CMK (cell line): ENCODE results near the gene FMNL2.
A peak's percentile ranks its signal among the peaks of the same experiment; 100 is the strongest.

Experiments
- DNase-seq: peaks from one replicate; pipeline ENCODE4 v3.0.0-alpha.2; 2010; ENCODE audit warnings: low read depth

The FMNL2 gene

DNA sequence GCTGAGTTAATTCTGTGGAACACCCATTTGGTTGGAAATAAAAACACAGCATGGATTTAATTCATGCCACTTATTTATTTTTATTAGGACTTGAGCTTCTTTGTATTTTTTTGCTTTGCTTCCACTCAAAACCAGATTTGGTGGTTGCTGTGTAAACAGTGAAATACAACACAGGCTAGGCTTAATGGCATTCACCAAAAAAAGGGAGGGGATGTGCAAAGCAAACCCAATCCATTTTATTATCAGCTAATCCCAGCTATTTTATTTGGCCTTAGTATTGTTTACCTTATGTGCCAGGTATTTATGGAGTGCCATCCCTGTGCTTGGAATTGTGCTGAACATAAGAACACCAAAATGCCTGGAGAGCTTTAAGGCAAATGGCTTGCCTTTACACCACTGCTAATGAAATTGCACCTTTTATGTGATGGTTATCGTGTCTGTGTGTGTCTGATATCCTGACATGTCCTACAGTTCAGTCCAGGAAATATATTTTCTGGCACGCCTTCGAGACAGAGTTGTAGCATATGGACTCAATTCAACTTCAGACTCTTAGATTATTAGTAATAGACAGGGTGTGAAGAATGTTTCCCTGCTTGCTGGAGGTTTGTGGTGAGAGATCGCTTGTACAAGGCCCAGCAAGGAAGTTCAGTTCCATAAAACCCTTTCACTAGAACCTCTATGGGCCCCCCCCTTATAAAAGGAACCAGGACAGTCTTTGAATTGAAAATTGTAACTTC lies 282.6 kb downstream of the FMNL2 start:
- DNase-seq, result no peak

DNA sequence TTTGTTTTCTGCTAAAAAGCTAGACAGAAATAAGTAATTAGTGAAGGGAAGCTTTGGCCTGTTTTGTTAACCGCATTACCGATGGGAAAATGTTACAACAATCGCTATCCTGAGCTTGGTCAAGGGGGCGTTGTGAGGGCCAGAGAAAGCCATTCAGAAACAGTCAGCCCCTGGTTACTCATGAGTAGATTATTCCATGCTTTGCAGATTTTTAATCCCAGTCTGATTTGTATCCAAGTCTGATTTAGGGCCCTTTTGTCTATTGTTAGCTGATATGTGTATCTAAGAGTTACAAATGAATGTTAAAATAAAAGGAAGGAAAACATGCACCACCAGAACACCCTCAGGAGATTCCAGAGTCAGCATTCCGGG lies 283.2 kb downstream of the FMNL2 start:
- DNase-seq, result no peak

DNA sequence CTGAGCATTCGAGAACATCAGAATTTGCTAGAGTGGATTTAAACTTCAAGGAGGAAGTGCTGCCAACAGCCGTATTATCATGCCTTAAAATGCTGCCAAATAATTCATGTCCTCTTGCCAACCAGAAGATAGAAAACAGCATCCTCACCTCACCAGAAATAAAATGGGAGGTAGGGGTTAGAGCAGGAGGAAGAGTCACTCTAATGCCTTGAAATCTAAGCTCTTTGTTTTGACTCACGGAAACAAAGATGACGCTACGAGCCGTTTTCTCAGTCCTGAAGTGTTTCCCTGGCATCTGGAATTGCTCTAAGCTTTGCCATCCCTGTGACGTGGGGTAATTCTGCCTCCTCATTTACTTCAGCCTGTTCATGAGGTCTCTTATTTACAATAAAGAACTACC lies 285.2 kb downstream of the FMNL2 start:
- no peak for DNase-seq

DNA sequence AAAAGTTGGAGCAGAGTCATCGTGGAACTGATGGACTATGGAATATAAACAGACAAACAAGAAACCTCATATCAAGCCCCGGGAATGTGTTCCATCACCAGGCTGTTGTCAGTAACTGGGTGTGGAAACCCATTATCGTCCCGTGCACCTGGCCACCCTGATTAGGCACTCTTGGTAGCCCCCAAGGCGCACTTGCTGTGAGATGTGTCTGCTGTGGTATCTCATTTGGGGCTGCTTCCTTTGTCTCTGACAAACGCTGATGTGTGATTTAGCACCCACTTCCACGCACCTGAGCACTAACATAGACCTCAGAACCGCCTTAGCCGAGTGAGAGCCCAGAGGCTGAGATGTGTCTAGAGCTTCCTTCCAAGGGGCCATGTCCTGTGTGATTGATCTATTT lies 286.0 kb downstream of the FMNL2 start:
- DNase-seq, result no peak

DNA sequence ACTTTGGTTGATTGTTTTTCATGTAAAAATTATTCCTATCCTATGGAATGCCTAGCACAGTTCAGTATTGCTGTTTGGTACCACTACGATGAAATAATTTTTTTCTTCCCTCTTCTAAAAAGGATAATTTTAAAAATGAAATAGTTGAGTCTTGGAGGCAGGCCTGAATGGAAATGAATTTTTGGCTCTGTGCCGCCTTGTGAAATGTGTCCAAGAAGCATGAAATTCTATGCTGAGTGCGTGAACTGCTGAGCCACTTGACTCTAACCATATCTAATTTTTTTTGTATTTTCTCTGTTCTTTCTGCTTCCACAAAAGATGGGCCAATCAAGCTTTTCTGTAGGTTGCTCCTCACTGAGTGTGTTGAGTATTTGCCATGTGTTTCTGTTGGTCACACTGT lies 287.2 kb downstream of the FMNL2 start:
- no peak for DNase-seq

DNA sequence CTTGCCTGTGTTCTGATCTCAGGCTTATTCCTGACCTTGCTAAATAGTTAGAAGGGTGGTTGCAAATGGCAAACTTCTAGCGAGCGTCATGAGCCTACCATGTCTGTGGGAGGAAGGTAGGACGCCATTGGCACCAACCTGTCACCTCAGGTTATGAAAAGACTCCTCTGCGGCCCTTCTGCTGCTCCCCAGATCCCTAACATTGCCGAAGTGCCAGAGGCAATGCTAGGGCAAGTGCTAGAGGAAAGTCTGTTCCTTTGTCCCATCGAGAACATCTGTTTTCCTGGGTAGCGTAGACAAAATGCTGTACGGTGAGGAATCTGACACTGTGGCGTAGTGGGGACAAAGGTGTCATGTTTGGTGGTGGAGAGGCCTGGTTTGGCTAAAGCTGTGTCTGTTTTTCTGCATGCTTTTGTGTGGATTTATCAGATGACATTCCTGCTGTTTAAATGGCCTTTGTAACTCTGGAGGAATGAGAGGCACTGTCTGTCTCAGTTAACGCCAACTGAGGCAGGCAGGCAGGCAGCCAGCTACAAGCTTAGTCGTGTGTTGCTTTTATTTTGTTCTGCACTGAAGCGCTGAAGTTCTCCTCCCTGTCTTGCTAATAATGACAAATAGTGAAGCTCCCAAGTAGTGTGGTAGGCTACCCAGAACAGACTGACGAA lies 288.2 kb downstream of the FMNL2 start:
- no peak for DNase-seq

DNA sequence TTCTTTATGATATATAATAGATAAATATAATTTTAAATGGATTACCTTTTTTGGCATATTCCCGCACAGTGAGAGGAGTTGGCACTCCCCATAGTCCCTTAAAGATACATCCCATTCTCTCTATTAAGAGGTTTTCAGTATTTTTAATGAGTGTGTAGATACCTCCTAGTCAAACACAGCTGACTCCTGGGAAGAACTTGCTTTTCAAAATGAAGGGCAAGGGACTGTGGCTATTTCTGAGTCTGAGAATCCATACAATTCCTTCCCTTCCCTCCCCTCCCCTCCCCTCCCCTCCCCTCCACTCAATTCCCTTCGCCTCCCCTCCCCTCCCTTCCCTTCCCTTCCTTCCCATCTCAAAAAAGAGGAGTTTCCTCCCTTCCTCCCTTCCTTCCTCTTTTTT lies 288.8 kb downstream of the FMNL2 start:
- no peak for DNase-seq

DNA sequence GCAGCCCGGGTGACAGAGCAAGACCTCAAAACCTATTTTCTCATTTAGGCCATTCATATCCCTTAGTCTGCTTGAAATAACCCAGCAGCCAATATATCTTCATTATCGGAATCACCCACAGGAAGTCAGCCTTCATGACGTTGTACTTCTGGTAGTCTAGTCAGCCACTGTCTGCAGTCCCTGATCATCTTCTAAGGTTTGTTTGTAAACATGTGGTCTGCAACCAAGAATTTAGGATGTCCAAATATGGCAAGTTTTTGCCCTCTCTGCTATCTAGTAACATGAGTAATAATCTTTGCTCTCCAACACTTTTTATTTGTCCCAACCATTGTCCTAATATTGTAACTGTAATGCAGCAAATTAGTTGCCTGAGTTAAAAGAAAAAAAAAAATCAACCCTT lies 289.8 kb downstream of the FMNL2 start:
- no peak for DNase-seq

DNA sequence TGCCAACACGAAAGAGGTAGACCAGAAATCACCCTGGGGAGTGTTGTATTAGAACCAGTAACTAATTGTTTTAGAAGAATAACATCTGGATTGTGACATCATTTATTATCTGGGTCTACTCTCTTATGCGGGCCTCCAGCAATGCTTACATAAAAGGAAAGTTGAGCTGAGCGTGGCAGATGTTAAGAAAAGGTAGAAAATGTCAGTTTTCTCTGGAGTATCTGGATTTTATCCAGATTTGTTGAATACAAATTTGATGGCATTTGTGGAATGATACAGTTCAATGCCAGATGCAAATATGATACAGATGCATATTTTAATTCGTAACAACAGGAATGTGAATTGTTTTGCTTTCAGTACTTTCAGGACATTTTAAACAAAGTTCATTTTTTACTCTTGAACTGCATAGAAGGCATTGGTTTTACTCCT lies 292.0 kb downstream of the FMNL2 start:
- DNase-seq, result no peak

DNA sequence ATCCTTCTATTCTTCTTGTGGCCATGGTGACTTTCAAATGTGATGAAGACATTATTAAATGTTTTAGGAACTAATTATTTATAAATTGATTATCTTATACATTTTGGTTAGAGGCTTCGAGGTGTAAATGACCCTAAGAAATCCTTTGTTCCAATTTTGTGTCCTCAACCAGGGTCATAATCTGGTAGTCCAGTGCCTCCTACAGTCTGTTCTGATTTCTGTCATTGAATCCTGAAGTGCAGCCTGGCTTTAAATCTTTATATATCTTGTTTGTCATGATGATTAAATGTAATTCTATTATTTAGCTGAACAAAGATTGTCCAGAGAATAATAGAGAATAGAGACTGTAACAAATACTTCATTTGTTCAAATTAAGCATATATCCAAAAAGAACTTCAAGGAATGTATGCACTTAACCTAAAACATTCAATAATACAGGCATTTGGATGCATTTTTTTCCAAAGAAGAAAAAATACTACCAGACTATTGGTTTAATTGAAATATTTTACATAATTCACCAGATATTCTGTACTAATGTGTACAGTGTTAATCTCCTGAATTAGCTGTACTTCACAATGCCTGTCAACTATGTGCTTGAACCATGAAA lies 292.5 kb downstream of the FMNL2 start:
- DNase-seq, result no peak

DNA sequence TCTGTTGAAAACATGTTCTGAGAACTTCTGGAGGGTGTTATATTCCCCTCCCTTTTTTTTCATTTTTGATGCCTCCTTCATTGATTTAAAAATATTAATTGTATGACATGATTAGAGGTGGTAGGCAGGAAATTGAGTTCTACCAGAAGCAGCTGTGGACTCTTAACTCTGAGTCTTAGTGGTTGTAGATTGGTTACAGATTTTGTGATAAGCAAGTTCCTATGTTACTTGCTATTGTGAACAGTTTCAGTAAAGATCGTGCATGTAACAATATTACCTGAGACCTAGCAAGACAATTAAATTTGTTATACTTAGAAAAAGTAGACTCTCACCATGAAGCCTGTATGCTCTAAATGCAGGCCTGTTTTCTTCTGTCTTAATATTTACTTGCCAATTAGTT lies 294.2 kb downstream of the FMNL2 start:
- DNase-seq, result no peak

DNA sequence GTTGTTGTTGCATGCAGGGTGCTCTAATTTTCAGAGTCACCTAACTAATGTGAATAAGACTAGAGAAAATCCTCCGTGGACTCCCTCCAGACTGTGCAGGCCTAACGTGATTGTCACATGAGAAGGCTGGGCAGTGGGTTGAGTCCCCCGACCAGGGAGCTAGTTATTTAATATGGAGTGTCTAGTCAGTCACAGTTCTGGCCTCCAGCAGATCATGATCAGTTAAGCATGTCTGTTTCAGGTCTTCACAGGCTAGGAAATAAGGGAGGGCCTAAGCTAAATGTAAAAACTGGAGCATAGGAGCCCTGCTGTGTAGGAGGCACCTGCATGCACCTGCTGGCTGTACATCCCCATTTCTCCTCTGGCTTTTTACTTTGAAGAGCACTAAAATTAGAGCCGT lies 295.5 kb downstream of the FMNL2 start:
- no peak for DNase-seq

DNA sequence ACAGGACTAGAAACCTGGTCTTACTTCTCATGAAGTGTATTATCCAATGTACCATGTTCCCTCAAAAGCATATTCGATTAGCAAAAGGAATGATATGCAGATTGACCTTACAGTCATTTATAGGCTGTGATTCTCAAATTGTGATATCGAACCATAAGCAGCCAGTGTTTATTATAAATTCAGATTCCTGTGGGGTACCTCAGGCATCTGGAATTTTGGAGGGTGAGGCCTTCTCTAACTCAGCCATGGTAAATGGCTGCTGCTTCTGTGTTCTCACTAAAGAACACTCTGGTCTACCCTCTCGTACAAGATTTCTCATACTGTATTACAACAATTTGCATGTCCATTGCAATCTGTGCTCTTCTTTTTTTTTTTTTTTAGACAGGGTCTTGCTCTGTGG lies 297.8 kb downstream of the FMNL2 start:
- no peak for DNase-seq

DNA sequence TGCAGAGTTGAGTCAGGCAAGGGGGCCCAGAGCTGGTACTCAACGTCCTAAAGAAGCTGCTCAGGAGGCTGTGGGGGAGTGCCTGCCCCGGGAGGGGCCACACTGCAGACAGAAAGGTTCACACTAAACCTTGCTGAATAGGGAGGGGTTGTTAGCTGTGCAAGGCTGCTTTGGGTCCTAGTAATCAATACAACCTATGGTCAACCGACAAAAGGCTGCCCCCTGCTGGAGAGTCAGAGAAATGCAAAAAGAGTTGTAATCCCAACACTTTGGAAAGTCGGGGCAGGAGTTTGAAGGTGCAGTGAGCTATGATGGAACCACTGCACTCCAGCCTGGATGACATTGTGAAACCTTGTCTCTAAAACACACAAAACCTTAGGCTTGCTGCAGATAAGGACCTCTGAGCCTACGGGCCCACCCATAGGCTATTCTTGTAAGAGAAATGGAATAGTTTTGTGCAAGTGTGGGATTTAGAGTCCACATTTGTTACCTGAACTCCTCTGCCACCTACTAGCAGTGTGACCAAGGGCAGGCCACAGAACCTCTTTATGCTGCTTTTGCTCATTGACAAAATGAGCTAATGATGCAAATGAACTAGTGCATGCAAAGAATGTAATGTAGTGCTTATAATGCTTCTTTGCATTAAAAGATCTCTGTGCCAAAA lies 300.8 kb downstream of the FMNL2 start:
- peak; percentile 27 for DNase-seq

DNA sequence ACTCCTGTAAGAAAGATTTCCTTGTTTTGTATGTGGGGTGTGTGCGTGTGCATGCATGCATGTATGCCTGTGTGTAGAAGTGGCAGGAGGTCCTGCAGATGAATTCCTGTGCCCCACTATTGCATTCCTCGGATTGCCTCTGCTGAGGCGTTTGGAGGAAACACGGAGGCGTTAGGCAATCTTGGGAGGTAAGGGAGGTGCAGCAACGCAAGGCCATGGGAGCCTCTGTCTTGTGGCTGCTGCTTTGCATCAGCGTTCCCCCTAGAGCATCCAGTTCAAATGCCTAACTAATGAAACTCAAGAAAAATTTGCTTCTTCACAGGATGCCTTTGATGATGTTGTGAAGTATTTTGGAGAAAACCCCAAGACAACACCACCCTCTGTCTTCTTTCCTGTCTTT lies 302.3 kb downstream of the FMNL2 start:
- DNase-seq, result no peak

DNA sequence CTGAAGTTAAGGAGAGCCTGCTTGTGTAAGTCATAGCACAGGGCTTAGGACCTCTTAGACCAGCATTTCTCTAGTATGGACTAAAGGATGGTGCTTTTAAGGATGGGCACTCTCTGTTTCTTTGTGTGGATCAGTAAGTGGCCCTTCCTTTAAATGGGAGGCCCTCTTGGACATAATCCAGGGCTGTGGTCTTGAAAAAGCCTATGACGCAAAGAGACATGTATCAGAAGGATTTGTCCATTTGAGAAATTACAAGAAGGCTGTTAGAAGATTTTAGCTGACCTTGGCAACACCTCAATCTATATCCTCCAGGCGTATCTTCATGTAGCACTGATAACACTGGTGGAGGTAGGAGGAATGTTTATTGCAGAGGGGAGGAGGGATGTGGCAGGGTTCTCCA lies 303.1 kb downstream of the FMNL2 start:
- DNase-seq, result no peak

DNA sequence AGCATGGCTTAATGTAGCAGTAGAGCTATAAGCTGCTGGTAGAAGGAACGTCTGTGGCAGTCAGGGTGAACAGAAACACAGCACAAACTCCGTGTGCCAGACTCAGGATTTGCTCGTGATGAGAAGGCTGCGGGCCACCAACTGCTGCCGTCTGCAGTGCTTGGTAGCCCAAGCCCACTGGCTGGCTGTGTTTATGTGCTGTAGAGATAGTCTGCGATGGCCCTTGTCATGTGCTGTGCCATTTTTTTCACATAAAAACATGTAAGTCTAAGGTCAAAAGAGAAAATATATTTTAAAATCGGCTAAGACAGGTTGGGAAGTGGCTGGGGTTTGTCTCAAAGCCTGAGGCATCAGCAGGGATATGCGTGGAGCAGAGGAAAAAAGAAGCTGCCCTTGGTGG lies 303.6 kb downstream of the FMNL2 start:
- DNase-seq, result no peak

DNA sequence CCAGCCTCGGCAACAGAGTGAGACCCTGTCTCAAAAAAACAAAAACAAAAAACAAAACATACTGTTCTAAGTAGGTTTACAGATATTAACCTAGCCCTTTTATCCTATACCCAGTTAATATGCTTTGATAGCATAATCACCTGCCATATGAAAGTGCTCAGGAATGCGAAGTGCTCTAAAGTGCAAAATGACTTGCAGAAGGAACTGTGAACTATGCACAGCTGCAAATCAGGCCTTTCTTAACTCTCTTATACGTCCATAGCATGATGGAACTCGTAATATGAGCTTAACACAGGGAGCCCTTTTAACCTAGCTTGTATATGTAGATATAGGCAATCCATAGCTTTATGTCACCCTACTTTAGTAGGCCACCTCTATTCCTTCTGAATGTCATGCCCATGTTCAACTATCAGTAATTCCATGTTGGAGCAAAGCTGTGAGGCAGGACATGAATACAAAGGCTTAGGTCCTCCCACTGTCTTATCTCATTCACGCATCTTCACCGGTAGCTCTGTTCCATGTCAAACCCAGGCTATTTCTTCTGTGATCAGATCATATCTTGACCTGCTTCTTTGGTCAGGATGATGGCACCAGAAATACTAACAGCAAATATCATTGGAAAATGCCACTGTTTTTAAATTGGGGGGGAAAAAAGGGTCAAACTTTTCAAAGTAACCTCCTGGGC lies 309.4 kb downstream of the FMNL2 start:
- DNase-seq, result no peak

DNA sequence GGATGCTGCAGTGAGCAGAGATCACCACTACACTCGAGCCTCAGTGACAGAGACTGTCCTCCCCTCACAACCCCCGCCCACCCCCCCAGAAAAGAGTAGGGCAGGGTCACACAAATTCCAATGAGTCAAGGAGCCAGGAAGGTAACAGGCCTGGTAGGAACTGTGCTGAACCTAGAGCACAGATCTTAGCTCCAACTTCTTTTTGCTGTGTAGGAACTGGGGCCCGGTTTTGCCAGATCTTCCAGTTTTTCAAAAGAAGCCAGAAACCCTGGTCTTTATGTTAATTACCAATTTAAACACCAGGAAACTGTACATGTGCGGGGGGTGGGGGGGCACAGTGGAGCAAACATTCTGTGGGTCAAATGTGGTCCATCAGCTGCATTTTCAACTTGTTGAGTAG lies 311.3 kb downstream of the FMNL2 start:
- DNase-seq, result no peak

DNA sequence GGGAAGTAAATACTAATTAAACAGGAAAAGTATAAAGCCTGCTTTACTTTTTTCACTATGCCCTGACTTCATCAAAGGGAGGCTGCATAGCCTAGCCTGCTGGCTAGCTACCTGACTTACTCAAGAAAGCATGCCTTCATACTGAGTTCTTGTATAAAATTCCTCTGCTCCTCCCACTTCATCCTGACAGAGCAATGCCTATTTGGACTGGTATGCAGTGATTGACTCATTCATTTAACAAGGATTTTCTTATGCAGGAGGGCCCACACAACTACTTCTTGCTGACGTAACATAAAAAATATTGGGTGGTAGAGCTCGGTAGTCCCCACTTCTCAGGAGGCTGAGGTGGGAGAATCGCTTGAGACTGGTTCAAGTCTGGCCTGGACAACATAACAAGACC lies 311.8 kb downstream of the FMNL2 start:
- no peak for DNase-seq

DNA sequence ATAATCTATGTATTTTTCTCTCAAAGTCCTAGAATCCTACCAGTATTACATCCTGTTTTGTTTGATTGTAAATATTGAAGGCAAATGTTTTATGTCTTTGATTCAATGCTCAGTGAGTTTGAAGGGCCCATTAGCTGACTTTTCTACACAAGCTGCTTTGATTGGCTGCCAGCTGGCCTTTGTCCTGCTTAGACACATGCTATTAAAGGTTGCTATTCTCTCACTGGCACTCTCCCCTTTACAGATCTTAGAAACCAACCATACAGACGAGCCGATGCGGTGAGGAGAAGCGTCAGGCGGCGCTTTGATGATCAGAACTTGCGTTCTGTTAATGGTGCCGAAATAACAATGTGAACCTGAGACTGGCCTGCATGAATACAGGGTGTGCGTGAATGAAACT lies 312.6 kb downstream of the FMNL2 start:
- DNase-seq, result no peak

DNA sequence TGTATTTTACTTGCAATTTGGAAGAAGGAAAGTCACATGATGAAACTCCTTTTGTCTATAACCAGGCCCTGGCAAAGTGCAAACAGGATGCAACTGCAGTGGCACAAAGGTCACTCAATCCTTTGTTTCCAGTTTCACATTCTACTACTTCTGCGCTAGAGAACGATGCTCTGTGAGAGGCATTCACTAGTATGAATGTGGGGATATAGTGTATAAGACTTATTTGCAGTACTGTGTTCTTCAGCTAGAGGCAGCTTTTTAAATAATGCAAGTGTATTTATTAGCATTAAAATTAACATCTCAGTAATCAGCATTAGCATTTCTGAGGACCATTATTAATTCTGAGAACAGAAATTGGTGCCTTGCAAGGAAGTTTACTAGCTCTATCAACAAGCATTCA lies 313.4 kb downstream of the FMNL2 start:
- DNase-seq, result no peak

DNA sequence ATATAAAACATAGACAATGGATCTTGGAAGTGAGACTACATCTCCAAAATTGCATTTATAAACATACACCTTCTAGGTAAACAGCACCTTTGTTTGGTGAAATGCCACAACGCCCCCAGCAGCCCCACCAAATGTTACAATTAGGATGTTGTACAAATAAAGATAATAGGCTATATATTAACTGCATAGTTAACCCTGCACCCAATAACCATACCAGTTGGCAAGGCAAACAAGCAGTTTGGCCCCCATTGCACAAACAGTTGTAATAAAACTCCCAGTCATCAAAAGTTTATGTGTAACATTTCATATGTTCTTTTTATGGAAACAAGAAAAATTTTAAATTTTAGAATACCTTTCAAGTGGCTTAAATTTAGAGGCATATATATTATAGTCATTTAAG lies 315.0 kb downstream of the FMNL2 start:
- DNase-seq, result no peak
